ENCODE data around the gene SLC22A1. TPM values are rescaled to one million over a fixed set of nuclear protein-coding genes. Genes with fewer than 3 reads are reported as not detected.
A peak's percentile ranks its signal among the peaks of the same experiment; 100 is the strongest.

The SLC22A1 gene
- total and polyA plus RNA-seq, 2 of the 13 experiments (the other 11 are each of a cell fraction or from before 2014, with no cell fraction given) = 0.80 to 0.87 TPM

DNA sequence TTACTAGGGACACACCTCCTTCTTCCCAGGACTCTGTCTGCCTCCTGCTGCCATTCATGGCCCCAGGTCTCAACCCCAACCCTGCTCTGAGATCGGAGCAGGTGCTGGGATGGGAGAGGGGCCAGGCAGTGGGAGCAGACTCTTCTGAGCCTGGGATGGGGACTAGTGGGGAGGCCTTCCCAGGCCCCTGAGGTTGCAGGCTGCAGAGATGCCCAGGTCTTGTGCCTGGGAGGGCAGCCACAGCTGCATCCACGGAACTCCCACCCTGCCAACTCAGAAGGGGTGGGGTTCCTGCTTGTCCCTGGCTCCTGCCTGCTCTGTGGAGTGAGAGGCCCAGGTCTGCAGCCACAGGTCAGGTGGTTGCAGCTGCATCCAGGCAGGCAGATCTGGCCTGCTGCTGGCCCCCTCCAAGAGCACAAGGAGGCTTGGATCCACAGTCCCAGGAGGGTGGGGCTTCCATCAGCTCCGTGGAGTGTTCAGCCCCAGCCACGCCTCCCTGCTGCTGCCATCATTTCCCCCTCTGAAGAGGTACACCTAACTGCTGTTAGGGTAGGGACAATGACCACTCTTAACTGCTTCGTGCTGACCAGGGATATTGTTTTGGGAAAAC is 2.9 kb upstream of the SLC22A1 start:
- no peak for FAIRE-seq
- Histone ChIP-seq H3K4me3 (replicated peaks in 1 of 3; ENCODE audit: insufficient read depth in 1 of 3, low read depth in 2 of 3, low read length in 3 of 3) (no peak overlapping the region), H3K27ac (ENCODE audit: extremely low read length, insufficient read depth, low read length) (no peak overlapping the region), H3K27me3 (ENCODE audit: control insufficient read depth in 1 of 2, insufficient read depth in 2 of 2, low read length in 2 of 2) (no peaks in the 10 kb centered on the region), H3K4me2 (ENCODE audit: low read depth, low read length) (no peak overlapping the region), H3K9ac (ENCODE audit: insufficient read depth, low read depth, low read length) (no peak overlapping the region), H3K79me2 (ENCODE audit: insufficient read depth, low read length) (no peaks in the 10 kb centered on the region), H3K9me3 (ENCODE audit: low read length) (no peaks in the 10 kb centered on the region), H3K4me1 (ENCODE audit: insufficient read depth, low read length) (peaks cover 28% of the 10 kb centered on the region), H2AFZ (ENCODE audit: low read length) (no peak overlapping the region), H4K20me1 (ENCODE audit: insufficient read depth, low read length) (no peaks in the 10 kb centered on the region), H3K36me3 (replicated peaks in 1 of 2; ENCODE audit: control insufficient read depth in 1 of 2, insufficient read depth in 2 of 2, low read length in 2 of 2) (no peaks in the 10 kb centered on the region)
- in situ Hi-C loops (cut with HindIII; ENCODE audit: extremely low pct_ligation_motif_present, low pct_unique_long_range_greater_than_20kb) (no loop called here), intact Hi-C loops (cut with micrococcal nuclease; ENCODE audit: unreplicated experiment) (no loop called here)
- BruUV-seq (replicated peaks) = no TSS peak
- TF ChIP-seq, protein P1, sequence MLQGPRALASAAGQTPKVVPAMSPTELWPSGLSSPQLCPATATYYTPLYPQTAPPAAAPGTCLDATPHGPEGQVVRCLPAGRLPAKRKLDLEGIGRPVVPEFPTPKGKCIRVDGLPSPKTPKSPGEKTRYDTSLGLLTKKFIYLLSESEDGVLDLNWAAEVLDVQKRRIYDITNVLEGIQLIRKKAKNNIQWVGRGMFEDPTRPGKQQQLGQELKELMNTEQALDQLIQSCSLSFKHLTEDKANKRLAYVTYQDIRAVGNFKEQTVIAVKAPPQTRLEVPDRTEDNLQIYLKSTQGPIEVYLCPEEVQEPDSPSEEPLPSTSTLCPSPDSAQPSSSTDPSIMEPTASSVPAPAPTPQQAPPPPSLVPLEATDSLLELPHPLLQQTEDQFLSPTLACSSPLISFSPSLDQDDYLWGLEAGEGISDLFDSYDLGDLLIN (CRISPR knock-in tag; IDR thresholded peaks at IDR 0.05; ENCODE audit: borderline replicate concordance) = 0 out of 2 replicates have a peak, but pooled peaks have one; percentile 28
- TF ChIP-seq NRL (CRISPR knock-in tag; IDR thresholded peaks at IDR 0.05; ENCODE audit: borderline replicate concordance) = 0 out of 2 replicates have a peak, but pooled peaks have one; percentile 33
- TF ChIP-seq HOXA3 (CRISPR knock-in tag; IDR thresholded peaks at IDR 0.05) = 0 out of 2 replicates have a peak, but pooled peaks have one; percentile 22
- TF ChIP-seq AGO2 (optimal IDR thresholded peaks at IDR 0.05; ENCODE audit: low read depth, low read length) = peak; percentile 50
- TF ChIP-seq RFXAP (CRISPR knock-in tag; IDR thresholded peaks at IDR 0.05; ENCODE audit: borderline replicate concordance) = 0 out of 2 replicates have a peak, but pooled peaks have one; percentile 27
- TF ChIP-seq, protein P2, sequence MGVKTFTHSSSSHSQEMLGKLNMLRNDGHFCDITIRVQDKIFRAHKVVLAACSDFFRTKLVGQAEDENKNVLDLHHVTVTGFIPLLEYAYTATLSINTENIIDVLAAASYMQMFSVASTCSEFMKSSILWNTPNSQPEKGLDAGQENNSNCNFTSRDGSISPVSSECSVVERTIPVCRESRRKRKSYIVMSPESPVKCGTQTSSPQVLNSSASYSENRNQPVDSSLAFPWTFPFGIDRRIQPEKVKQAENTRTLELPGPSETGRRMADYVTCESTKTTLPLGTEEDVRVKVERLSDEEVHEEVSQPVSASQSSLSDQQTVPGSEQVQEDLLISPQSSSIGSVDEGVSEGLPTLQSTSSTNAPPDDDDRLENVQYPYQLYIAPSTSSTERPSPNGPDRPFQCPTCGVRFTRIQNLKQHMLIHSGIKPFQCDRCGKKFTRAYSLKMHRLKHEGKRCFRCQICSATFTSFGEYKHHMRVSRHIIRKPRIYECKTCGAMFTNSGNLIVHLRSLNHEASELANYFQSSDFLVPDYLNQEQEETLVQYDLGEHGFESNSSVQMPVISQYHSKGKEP (CRISPR knock-in tag; IDR thresholded peaks at IDR 0.05) = no peak
- no peak for ATAC-seq
- CTCF ChIA-PET (ENCODE audit: low intra/inter-chr PET ratio, low total read pairs) = no interaction called here
- POLR2A ChIA-PET = no interaction called here
- 78% methylated on average over 4 of the region's 5 CpGs for WGBS (ENCODE audit: low lambda C conversion rate)
- DNase-seq (ENCODE audit: low spot score) = no peak

Data from HepG2 (cell line).